Naive thymus-derived CD4-positive, alpha-beta T cell (primary cell): Measurements from ENCODE around the gene POU2AF1. TPM values are rescaled to one million over a fixed set of nuclear protein-coding genes. Genes with fewer than 3 reads are reported as not detected.

Experiments
- ATAC-seq: fragments of 150-1000 bp; cut with Tn5 transposase; 2 replicates; pipeline ENCODE4 v1.10.0; 2021; ENCODE audit warnings: mild to moderate bottlenecking, moderate library complexity
- CTCF ChIA-PET: fragments of 350-600 bp; sonication (Branson Sonifier 250); formaldehyde crosslinking; loops from one replicate; lab custom pipeline; 2021; ENCODE audit warnings: antibody characterized with exemption; lab: Charles Lee
- POLR2A ChIA-PET: fragments of 350-600 bp; sonication (Branson Sonifier 250); formaldehyde crosslinking; loops from one replicate; lab custom pipeline; 2021; ENCODE audit warnings: antibody characterized with exemption, inconsistent platforms; lab: Charles Lee
- DNase-seq, 9 donors: peaks; one replicate each; pipeline versions ENCODE4 v3.0.0 to v3.0.0-alpha.2; 2020 to 2022; ENCODE audit warnings: mixed read lengths in 1 of 9
- H3K27ac ChIP-seq: one replicate; pipeline ENCODE4 v1.7.0; 2013; ENCODE audit warnings: mild to moderate bottlenecking, low read depth, low read length, moderate library complexity
- H3K27me3 ChIP-seq, 2 donors: one replicate each; pipeline ENCODE4 v1.7.0; 2013; ENCODE audit warnings: low read length in 2 of 2, mild to moderate bottlenecking in 2 of 2, moderate library complexity in 2 of 2; ENCODE audit not compliant: control insufficient read depth in 2 of 2, insufficient read depth in 2 of 2
- H3K36me3 ChIP-seq, 3 experiments: 1 replicate in 2 of 3; 2 replicates in 1 of 3; pipeline ENCODE4 v1.7.0; 2013; ENCODE audit warnings: low read length in 3 of 3, mild to moderate bottlenecking in 3 of 3, moderate library complexity in 1 of 3; ENCODE audit not compliant: insufficient read depth in 3 of 3, control insufficient read depth in 2 of 3
- H3K4me1 ChIP-seq, 2 donors: one replicate each; pipeline ENCODE4 v1.7.0; 2013; ENCODE audit warnings: low read length in 2 of 2, mild to moderate bottlenecking in 2 of 2, moderate library complexity in 1 of 2; ENCODE audit not compliant: control insufficient read depth in 2 of 2, insufficient read depth in 2 of 2
- H3K4me3 ChIP-seq: 2 replicates; pipeline ENCODE4 v1.7.0; 2013; ENCODE audit warnings: mild to moderate bottlenecking, low read length
- H3K9me3 ChIP-seq, 3 experiments: 1 replicate in 2 of 3; 2 replicates in 1 of 3; pipeline ENCODE4 v1.7.0; 2013; ENCODE audit warnings: low read length in 3 of 3; ENCODE audit not compliant: control insufficient read depth in 2 of 3
- H3K27ac Mint-ChIP-seq, 9 donors: one replicate each; pipeline ENCODE4 v1.8.0; 2020 to 2022; ENCODE audit warnings: mixed read lengths in 9 of 9, mild to moderate bottlenecking in 8 of 9, moderate library complexity in 5 of 9, inconsistent platforms in 2 of 9
- H3K27me3 Mint-ChIP-seq, 5 donors: one replicate each; pipeline ENCODE4 v1.8.0; 2021 to 2022; ENCODE audit warnings: mixed read lengths in 5 of 5, mild to moderate bottlenecking in 1 of 5
- H3K36me3 Mint-ChIP-seq, 5 donors: one replicate each; pipeline ENCODE4 v1.8.0; 2020 to 2022; ENCODE audit warnings: mixed read lengths in 5 of 5, mild to moderate bottlenecking in 3 of 5, inconsistent platforms in 1 of 5
- H3K4me1 Mint-ChIP-seq, 7 donors: one replicate each; pipeline ENCODE4 v1.8.0; 2020 to 2022; ENCODE audit warnings: mixed read lengths in 7 of 7, mild to moderate bottlenecking in 3 of 7, inconsistent platforms in 1 of 7
- H3K4me3 Mint-ChIP-seq, 10 donors: one replicate each; pipeline ENCODE4 v1.8.0; 2020 to 2022; ENCODE audit warnings: mild to moderate bottlenecking in 10 of 10, mixed read lengths in 10 of 10, moderate library complexity in 6 of 10, inconsistent platforms in 2 of 10
- H3K9me3 Mint-ChIP-seq, 11 donors: one replicate each; pipeline ENCODE4 v1.8.0; 2020 to 2022; ENCODE audit warnings: mixed read lengths in 11 of 11, mild to moderate bottlenecking in 4 of 11, inconsistent platforms in 1 of 11, moderate library complexity in 1 of 11
- intact Hi-C, 2 donors: fragments of 100-400 bp; cut with micrococcal nuclease; formaldehyde crosslinking; loops; one replicate each; pipeline ENCODE4 v1.15.1; 2023
- polyA plus RNA-seq, 2 donors: library from polyadenylated mRNA; unstranded; fragments of 300-500 nt; fragmentation: Illumina TruSeq; gene quantifications; one replicate each; pipeline ENCODE4 v1.2.3, GENCODE V29; 2021
- total RNA-seq, 6 experiments: library from RNA in 5 of 6; stranded (reverse) in 5 of 6; gene quantifications; 1 replicate in 5 of 6; 2 replicates in 1 of 6; pipeline ENCODE4 v1.2.3 and lab custom pipeline; 2021 to 2026

POU2AF1 gene
- total and polyA plus RNA-seq, 7 experiments from 2014 or later, result 0.45 to 11.3 (median 1.4) TPM

- Histone ChIP-seq H3K9me3 (no peaks in the 10 kb centered on the region), H3K27ac (no peak overlapping the region), H3K27me3 (no peaks in the 10 kb centered on the region), H3K36me3 (no peaks in the 10 kb centered on the region), H3K4me1 (no peaks in the 10 kb centered on the region), H3K4me3 (no peak overlapping the region)
- ChIA-PET POLR2A (no interaction called here), CTCF (no interaction called here)
- no peak overlapping the region for H3K4me3 Mint-ChIP-seq
- intact Hi-C loops, result no loop called here
- ATAC-seq (no peak), DNase-seq (no peak)
- peaks cover 0 to 3% (median 0%) of the 10 kb centered on the region in 11 donors for H3K9me3 Mint-ChIP-seq
- no peak overlapping the region for H3K27ac Mint-ChIP-seq
- peaks cover 0 to 13% (median 0%) of the 10 kb centered on the region in 7 donors for H3K4me1 Mint-ChIP-seq
- H3K36me3 Mint-ChIP-seq, result peaks cover 0 to 39% (median 3%) of the 10 kb centered on the region in 5 donors
- no peaks in the 10 kb centered on the region for H3K27me3 Mint-ChIP-seq
These were observed 12.3 kb downstream of the POU2AF1 start for GRCh38 chr11:111366560-111367410.

- H3K27ac Mint-ChIP-seq, result no peak overlapping the region
- H3K36me3 Mint-ChIP-seq, result peaks cover 0 to 41% (median 3%) of the 10 kb centered on the region in 5 donors
- H3K27ac ChIP-seq, result no peak overlapping the region
These were observed 13.1 kb downstream of the POU2AF1 start for GRCh38 chr11:111365722-111366559.

GRCh38 chr11:111364503-111364902, 14.6 kb downstream of the POU2AF1 start:
- H3K9me3 Mint-ChIP-seq, result peaks cover 0 to under 1% (median 0%) of the 10 kb centered on the region in 11 donors
- H3K27me3 Mint-ChIP-seq, result no peaks in the 10 kb centered on the region
- intact Hi-C loops, result no loop called here
- H3K4me3 ChIP-seq, result no peak overlapping the region
- H3K36me3 ChIP-seq, result no peaks in the 10 kb centered on the region
- ChIA-PET CTCF (no interaction called here), POLR2A (no interaction called here)
- H3K9me3 ChIP-seq, result no peaks in the 10 kb centered on the region
- H3K27ac ChIP-seq, result no peak overlapping the region
- no peaks in the 10 kb centered on the region for H3K4me1 ChIP-seq
- DNase-seq (no peak), ATAC-seq (no peak)
- H3K36me3 Mint-ChIP-seq, result peaks cover 0 to 33% (median 3%) of the 10 kb centered on the region in 5 donors
- no peak overlapping the region for H3K4me3 Mint-ChIP-seq
- H3K4me1 Mint-ChIP-seq, result peaks cover 0 to 2% (median 0%) of the 10 kb centered on the region in 7 donors
- no peaks in the 10 kb centered on the region for H3K27me3 ChIP-seq
- H3K27ac Mint-ChIP-seq, result no peak overlapping the region

More at GRCh38 chr11:111365722-111366559, 13.1 kb downstream of the POU2AF1 start:
- CTCF ChIA-PET, result interaction anchor here (0.7 kb wide), 1 partner anchor 57 kb away, joined by 3 read pairs; no protein-coding TSS in a partner anchor
- H3K27me3 Mint-ChIP-seq, result no peaks in the 10 kb centered on the region
- peaks cover 0 to 3% (median 0%) of the 10 kb centered on the region in 11 donors for H3K9me3 Mint-ChIP-seq
- DNase-seq (no peak), ATAC-seq (no peak)
- Histone ChIP-seq H3K36me3 (no peaks in the 10 kb centered on the region), H3K4me3 (no peak overlapping the region), H3K27me3 (no peaks in the 10 kb centered on the region), H3K9me3 (no peaks in the 10 kb centered on the region), H3K4me1 (no peaks in the 10 kb centered on the region)
- peak overlapping the region in 1 of 10 donors; percentile 6 for H3K4me3 Mint-ChIP-seq
- peaks cover 0 to 5% (median 0%) of the 10 kb centered on the region in 7 donors for H3K4me1 Mint-ChIP-seq
- intact Hi-C loops, result no loop called here
- POLR2A ChIA-PET, result no interaction called here

- no peaks in the 10 kb centered on the region for H3K4me1 ChIP-seq
- Mint-ChIP-seq H3K36me3 (peaks cover 0 to 31% (median 3%) of the 10 kb centered on the region in 5 donors), H3K27me3 (no peaks in the 10 kb centered on the region), H3K4me3 (no peak overlapping the region), H3K9me3 (no peaks in the 10 kb centered on the region), H3K4me1 (peaks cover 0 to 2% (median 0%) of the 10 kb centered on the region in 7 donors), H3K27ac (no peak overlapping the region)
- ATAC-seq, result no peak
- H3K27me3 ChIP-seq, result no peaks in the 10 kb centered on the region
- no peaks in the 10 kb centered on the region for H3K36me3 ChIP-seq
- CTCF ChIA-PET, result no interaction called here
- DNase-seq, result no peak
- H3K9me3 ChIP-seq, result no peaks in the 10 kb centered on the region
- H3K27ac ChIP-seq, result no peak overlapping the region
- intact Hi-C loops, result no loop called here
- no peak overlapping the region for H3K4me3 ChIP-seq
- POLR2A ChIA-PET, result no interaction called here
These were observed 15.1 kb downstream of the POU2AF1 start for GRCh38 chr11:111363985-111364384.

- Mint-ChIP-seq H3K4me3 (no peak overlapping the region), H3K27me3 (no peaks in the 10 kb centered on the region), H3K4me1 (peaks cover 0 to 2% (median 0%) of the 10 kb centered on the region in 7 donors), H3K27ac (no peak overlapping the region), H3K36me3 (peaks cover 0 to 28% (median 3%) of the 10 kb centered on the region in 5 donors), H3K9me3 (no peaks in the 10 kb centered on the region)
- DNase-seq (no peak), ATAC-seq (no peak)
- CTCF ChIA-PET, result interaction anchor here (0.6 to 1.1 kb wide), 2 partner anchors 20 to 415 kb away, joined by 4 read pairs; no protein-coding TSS in a partner anchor
- POLR2A ChIA-PET, result no interaction called here
- Histone ChIP-seq H3K27me3 (no peaks in the 10 kb centered on the region), H3K4me3 (no peak overlapping the region), H3K9me3 (no peaks in the 10 kb centered on the region), H3K4me1 (no peaks in the 10 kb centered on the region), H3K27ac (no peak overlapping the region), H3K36me3 (no peaks in the 10 kb centered on the region)
- intact Hi-C loops, result no loop called here
These were observed 16.1 kb downstream of the POU2AF1 start for GRCh38 chr11:111362887-111363411.

GRCh38 chr11:111361874-111362273, 17.2 kb downstream of the POU2AF1 start:
- no peak overlapping the region for H3K4me3 ChIP-seq
- ATAC-seq (no peak), DNase-seq (no peak)
- ChIA-PET POLR2A (no interaction called here), CTCF (interaction anchor here (1.3 kb wide), 1 partner anchor 67 kb away, joined by 3 read pairs; no protein-coding TSS in a partner anchor)
- intact Hi-C loops, result no loop called here
- no peak overlapping the region for H3K27ac ChIP-seq
- Mint-ChIP-seq H3K4me1 (peaks cover 0 to 2% (median 0%) of the 10 kb centered on the region in 7 donors), H3K4me3 (no peak overlapping the region), H3K9me3 (no peaks in the 10 kb centered on the region), H3K27ac (no peak overlapping the region), H3K36me3 (peaks cover 0 to 22% (median 3%) of the 10 kb centered on the region in 5 donors), H3K27me3 (no peaks in the 10 kb centered on the region)
- no peaks in the 10 kb centered on the region for H3K9me3 ChIP-seq
- no peaks in the 10 kb centered on the region for H3K4me1 ChIP-seq
- no peaks in the 10 kb centered on the region for H3K27me3 ChIP-seq
- no peaks in the 10 kb centered on the region for H3K36me3 ChIP-seq
